Eye (tissue), 1 donor: Measurements from ENCODE around the gene RNF11.

ENCODE experiments used
- DNase-seq: peaks from one replicate; pipeline ENCODE4 v3.0.0-alpha.2; 2015

The RNF11 gene

GRCh38 chr1:51317798-51318197 is 81.7 kb downstream of the RNF11 start:
- DNase-seq = no peak

- no peak for DNase-seq
These were observed 85.2 kb downstream of the RNF11 start for GRCh38 chr1:51320967-51321923.

DNA sequence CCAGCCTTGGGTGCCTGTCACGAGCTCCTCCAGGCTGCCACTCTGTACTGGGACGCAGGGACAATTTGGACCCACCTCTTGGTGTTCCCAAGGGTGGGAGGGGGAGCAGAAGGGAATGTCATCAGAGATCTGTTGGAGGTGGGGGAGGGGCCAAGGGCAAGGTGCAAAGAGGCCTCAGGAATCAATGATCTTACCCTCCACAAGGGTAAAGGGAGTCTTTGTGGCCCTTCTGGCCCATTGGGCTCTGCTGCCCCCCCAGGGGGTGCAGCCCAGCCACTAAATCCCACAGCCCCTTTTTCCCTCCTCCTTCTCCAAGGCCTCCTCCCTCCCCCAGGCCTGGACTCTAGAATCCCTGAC is 85.8 kb downstream of the RNF11 start:
- DNase-seq = no peak

DNA sequence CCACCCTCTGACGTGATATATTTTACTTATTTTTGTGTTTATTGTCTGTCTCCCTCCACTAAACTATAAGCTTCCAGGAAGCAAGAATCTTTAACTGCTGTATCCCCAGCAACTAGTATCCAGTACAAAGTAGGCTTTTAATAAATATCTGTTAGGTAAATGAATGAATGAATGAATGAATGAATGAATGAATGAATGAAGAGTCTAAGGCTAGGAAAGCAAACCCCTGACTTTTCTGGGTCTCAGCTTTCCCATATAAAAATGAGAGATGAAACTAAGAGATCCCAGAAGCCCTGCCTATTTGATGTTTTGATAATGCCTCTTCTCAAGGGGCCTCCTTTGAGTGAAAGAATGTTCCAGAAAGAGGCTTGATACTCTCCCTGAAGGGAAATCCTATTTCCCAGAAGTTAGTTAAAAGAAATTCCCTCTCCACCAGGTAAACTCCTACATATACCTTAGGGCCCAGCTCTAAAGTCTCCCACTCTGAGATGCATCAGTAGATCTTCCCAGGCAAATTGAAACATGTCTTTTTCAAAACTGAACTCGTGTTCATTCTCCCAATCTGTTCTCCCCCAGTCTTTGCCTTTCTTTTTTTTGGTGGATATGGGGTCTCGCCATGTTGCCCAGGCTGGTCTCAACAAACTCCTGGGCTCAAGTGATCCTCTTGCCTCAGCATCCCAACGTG is 86.5 kb downstream of the RNF11 start:
- no peak for DNase-seq
